ENCODE measurements around the gene ANO7. TPM values are rescaled to one million over a fixed set of nuclear protein-coding genes. Genes with fewer than 3 reads are reported as not detected.

Gene ANO7
- total RNA-seq, 1 experiment from 2014 or later, result 5.2 TPM

DNA sequence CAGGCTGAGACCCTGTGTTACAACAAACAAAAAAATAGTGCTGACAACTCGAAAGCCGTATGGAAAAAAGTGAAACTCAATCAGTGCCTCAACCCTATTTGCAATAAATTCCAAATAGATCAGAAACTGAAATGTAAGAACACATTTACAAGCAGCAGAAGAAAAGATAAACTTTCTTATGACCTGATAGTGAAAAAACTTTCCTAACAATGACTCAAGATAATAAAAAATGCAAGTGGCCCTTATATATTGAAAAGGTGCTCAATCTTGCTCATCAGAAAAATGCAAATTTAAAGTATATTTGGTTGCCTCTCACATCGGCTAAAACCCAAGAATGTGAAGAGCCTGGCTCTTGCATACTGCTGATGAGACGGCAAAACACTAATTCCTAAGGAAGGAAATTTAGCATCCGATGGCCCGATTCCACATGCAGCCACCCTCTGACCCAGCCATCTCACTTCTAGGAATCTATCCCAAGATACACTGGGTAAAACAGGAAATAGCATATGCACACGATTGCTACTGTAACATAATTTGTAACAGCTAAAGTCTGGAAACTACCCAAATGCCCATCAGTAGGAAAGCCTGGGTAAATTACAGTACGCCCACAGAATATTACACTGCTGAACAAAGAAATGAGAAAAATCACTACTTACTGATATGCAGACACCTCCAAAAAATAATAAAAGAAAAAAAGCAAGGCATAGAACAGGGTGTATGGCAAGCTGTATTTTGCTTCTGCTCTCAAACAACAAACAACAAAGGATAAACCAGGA, 70.2 kb downstream of the ANO7 start:
- H3K79me1 ChIP-seq (ENCODE audit: insufficient read depth, low read depth, low read length, poor library complexity, severe bottlenecking), result no peaks in the 10 kb centered on the region
- H2BK5ac ChIP-seq (ENCODE audit: insufficient read length, low read length), result no peak overlapping the region
- H2AFZ ChIP-seq (ENCODE audit: low read length), result no peak overlapping the region
- Mint-ChIP-seq H3K27ac (peak overlapping the region in 2 of 3 experiments; percentile 62 to 64; a peak in 3 of 7 replicates), H3K27me3 (ENCODE audit: low read depth) (no peaks in the 10 kb centered on the region), H3K36me3 (ENCODE audit: insufficient read depth in 1 of 3, low read depth in 3 of 3) (peaks cover 37 to 93% (median 90%) of the 10 kb centered on the region in 3 experiments), H3K9me3 (no peaks in the 10 kb centered on the region), H3K4me3 (no peak overlapping the region), H3K4me1 (no peaks in the 10 kb centered on the region)
- no peaks in the 10 kb centered on the region for H3K79me2 ChIP-seq (ENCODE audit: insufficient read depth, low read length)
- no peak overlapping the region for H3T11ph ChIP-seq (ENCODE audit: low read length)
- peak; percentile 10 for DNase-seq
- no peak overlapping the region for H2BK120ac ChIP-seq (ENCODE audit: low read depth, low read length, poor library complexity, severe bottlenecking)
- H4K5ac ChIP-seq (ENCODE audit: insufficient read length, low read depth, low read length), result no peak overlapping the region
- H2AK5ac ChIP-seq (ENCODE audit: insufficient read length, low read length), result no peak overlapping the region
- no peak overlapping the region for H3K18ac ChIP-seq (ENCODE audit: insufficient read length, low read depth, low read length)
- no peak overlapping the region for H3K9ac ChIP-seq (ENCODE audit: extremely low read depth, insufficient read length, low read length)
- H3K27me3 ChIP-seq (ENCODE audit: insufficient read depth, low read length), result no peaks in the 10 kb centered on the region
- H4K91ac ChIP-seq (ENCODE audit: insufficient read length, low read depth, low read length), result no peak overlapping the region
- no peak overlapping the region for H3K23ac ChIP-seq (ENCODE audit: insufficient read length, low read depth, low read length)
- no peak overlapping the region for H2BK20ac ChIP-seq (ENCODE audit: low read depth, low read length, poor library complexity, severe bottlenecking)
- no peak overlapping the region for H2BK15ac ChIP-seq (ENCODE audit: low read depth, low read length)
- H4K8ac ChIP-seq (replicated peaks; ENCODE audit: insufficient read length, low read depth, low read length), result no peak overlapping the region
- H3K9me3 ChIP-seq (ENCODE audit: control insufficient read depth, low read depth, low read length), result no peaks in the 10 kb centered on the region
- H4K20me1 ChIP-seq (ENCODE audit: control insufficient read depth, insufficient read depth, insufficient read length), result no peaks in the 10 kb centered on the region
- no peak overlapping the region for H3K56ac ChIP-seq (ENCODE audit: insufficient read length, low read depth, low read length)
- no CpG with 5 or more reads among the region's 8 CpGs for WGBS (ENCODE audit: extremely low coverage, insufficient read length, low lambda C conversion rate)
- H3K23me2 ChIP-seq (ENCODE audit: insufficient read length, low read depth, low read length, poor library complexity, severe bottlenecking), result no peaks in the 10 kb centered on the region
- H3K4me1 ChIP-seq (ENCODE audit: insufficient read depth, low read length), result no peaks in the 10 kb centered on the region
- H3K4ac ChIP-seq (ENCODE audit: low read depth, low read length), result no peak overlapping the region
- no peak overlapping the region for H3K4me2 ChIP-seq (ENCODE audit: insufficient read depth, insufficient read length, low read length)
- no peak overlapping the region for H3K14ac ChIP-seq (ENCODE audit: insufficient read depth, low read length)
- no peak overlapping the region for H2BK12ac ChIP-seq (ENCODE audit: insufficient read length, low read depth, low read length)
- TF ChIP-seq, protein P1, sequence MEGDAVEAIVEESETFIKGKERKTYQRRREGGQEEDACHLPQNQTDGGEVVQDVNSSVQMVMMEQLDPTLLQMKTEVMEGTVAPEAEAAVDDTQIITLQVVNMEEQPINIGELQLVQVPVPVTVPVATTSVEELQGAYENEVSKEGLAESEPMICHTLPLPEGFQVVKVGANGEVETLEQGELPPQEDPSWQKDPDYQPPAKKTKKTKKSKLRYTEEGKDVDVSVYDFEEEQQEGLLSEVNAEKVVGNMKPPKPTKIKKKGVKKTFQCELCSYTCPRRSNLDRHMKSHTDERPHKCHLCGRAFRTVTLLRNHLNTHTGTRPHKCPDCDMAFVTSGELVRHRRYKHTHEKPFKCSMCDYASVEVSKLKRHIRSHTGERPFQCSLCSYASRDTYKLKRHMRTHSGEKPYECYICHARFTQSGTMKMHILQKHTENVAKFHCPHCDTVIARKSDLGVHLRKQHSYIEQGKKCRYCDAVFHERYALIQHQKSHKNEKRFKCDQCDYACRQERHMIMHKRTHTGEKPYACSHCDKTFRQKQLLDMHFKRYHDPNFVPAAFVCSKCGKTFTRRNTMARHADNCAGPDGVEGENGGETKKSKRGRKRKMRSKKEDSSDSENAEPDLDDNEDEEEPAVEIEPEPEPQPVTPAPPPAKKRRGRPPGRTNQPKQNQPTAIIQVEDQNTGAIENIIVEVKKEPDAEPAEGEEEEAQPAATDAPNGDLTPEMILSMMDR (conservative IDR thresholded peaks at IDR 0.05), result no peak
- no peak overlapping the region for H3K27ac ChIP-seq (ENCODE audit: insufficient read length, low read depth, low read length)
